ENCODE data around the gene SECTM1. TPM values are rescaled to one million over a fixed set of nuclear protein-coding genes. Genes with fewer than 3 reads are reported as not detected.
"Not testable (repeated sequence)": the region's sequence is repeated elsewhere in the genome, so short reads cannot be mapped to it uniquely, and the experiment has no call there.

The SECTM1 gene
- total RNA-seq, 1 donor = 34.2 TPM

DNA sequence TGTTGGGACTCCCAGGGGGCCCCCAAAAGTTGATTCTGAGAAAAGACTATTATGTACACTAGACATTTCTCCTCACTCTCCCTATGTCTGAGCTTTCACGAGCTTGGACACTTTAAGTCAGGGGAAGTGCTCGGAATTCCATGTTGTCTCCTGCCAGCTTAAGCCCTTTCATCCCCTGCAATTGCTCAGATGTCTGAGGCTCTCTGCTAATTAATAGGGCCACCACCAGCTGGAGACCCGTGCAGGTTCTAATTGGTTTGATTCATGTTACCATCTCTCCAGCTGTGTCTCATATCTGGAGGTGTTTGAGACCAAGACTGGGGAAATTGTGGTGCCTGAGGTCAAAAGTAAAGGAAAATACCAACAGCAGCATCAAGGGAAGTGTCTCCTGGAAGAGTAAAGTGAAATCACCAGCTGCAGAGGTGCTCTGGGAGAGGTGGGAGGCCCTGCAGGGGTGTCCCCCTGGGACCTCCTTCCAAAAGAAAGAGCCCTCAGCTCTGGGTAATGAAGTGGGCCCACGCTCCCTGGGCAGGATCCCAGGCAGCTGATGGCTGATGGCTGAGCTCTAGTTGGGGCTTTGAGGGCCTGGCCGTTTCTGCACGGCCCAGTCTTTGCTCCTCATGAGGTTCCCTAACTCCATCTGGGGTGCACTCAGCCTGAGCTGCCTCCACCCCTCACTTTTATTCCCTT lies 32.2 kb upstream of the SECTM1 start:
- H3K4me3 ChIP-seq (ENCODE audit: low read depth, low read length) = no peak overlapping the region
- no peak for TF ChIP-seq CTCF (IDR thresholded peaks at IDR 0.05; ENCODE audit: insufficient read depth, low read length)
- DNase-seq (ENCODE audit: low read depth) = no peak

DNA sequence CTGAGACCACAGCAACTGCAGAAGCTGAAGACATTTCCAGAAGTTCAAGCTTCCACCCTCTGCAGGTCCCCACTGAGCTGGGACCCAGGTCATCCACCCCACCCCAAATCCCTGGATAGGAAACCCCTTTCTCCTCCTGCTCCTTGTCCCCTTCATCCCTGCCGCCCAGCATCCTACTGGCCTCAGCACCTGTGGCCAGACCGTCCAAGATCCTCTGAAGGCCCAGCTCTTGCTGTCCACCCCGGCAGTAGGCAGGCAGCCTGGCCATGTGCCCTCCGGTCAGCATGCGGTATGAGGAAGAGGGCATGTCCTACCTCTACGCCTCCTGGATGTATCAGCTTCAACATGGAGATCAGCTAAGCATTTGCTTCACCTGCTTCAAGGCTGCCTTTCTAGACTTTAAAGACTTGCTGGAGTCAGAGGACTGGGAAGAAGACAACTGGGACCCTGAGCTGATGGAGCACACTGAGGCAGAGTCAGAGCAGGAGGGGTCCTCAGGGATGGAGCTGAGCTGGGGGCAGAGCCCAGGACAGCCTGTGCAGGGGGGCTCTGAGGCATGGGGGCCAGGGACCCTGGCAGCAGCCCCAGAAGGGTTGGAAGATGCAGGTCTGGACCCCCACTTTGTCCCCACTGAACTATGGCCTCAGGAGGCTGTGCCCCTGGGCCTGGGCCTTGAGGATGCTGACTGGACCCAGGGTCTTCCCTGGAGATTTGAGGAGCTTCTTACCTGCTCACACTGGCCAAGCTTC lies 28.5 kb upstream of the SECTM1 start:
- no peak for TF ChIP-seq CTCF (IDR thresholded peaks at IDR 0.05; ENCODE audit: insufficient read depth, low read length)
- no peak for DNase-seq (ENCODE audit: low read depth)
- no peak overlapping the region for H3K4me3 ChIP-seq (ENCODE audit: low read depth, low read length)

DNA sequence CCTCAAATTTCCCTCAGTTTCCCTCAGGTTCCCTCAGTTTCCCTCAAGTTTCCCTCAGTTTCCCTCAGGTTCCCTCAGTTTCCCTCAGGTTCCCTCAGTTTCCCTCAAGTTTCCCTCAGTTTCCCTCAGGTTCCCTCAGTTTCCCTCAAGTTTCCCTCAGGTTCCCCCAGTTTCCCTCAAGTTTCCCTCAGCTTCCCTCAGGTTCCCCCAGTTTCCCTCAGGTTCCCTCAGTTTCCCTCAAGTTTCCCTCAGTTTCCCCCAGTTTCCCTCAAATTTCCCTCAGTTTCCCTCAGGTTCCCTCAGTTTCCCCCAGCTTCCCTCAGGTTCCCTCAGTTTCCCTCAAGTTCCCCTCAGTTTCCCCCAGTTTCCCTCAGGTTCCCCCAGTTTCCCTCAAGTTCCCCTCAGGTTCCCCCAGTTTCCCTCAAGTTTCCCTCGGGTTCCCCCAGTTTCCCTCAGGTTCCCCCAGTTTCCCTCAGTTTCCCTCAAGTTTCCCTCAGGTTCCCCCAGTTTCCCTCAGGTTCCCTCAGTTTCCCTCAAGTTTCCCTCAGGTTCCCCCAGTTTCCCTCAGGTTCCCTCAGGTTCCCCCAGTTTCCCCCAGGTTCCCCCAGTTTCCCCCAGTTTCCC lies 26.0 kb upstream of the SECTM1 start:
- not testable (repeated sequence) for DNase-seq (ENCODE audit: low read depth); H3K4me3 ChIP-seq (ENCODE audit: low read depth, low read length)

DNA sequence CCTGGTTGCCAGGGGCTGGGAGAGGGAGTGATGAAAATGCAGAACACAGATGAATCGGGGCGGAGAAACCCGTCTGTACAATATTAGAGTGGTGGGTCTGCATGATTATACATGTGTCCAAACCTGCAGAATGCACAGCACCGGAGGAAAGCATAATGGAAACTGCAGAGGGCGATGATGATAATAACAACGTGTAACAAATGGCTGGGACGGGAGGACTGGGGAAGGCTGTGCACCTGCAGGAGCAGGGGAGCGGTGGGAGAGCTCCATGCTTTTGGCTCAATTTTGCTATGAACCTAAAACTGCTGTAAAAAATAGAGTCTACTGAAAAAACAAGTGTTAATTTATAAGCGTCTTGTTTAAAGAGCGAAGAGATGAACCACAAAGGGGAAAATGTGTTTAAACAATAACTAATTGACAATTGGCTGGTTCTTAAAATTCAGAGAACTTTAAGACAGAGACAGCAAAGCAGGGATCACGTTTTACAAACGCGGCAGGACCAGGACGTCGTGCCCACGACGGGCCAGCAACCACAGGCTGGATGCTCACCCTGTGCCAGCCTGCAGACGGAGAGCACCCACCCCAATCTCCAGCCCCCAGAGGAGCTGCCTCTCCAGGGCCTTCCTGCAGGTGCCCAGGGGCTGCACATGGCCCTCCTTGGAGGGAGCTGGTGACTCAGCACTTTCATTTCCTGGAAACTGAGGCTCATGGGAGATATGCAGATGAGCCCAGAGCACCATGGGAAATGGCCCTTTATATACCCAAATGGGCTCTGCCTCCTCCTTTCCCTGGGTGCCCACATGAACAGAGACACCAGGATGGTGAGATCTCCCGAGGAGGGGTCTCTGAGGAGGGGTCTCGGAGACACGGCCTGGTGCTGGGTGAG lies 25.1 kb upstream of the SECTM1 start, which contains the start of gene TEX19:
TSS of gene TEX19 (plus strand) at position 783 of the 886 bp plus-strand sequence. CDS start 2,904 bp downstream, outside the sequence.
- H3K4me3 ChIP-seq (ENCODE audit: low read depth, low read length) = no peak within 1 kb of the TSS
- TF ChIP-seq CTCF (IDR thresholded peaks at IDR 0.05; ENCODE audit: insufficient read depth, low read length) = no peak
- DNase-seq (ENCODE audit: low read depth) = no peak

DNA sequence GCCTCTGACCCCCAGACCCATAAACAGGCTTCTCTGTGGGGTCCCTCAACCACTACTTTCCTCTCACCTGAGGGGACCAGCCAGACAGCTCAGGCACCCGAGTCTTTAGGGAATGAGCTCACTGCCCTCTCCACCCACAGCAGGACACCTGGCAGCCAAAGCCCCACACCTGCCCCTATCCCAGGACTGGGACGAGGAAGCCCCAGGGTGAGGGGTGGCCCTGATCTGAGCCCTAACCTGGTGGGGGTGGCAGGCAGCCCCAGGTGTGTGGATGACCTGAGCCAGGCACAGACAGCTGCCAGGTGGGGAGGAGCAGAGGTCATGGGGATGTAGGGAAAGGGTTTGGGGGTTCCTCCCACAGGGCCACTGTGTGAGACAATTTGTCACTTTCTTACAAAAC lies 23.8 kb upstream of the SECTM1 start:
- H3K4me3 ChIP-seq (ENCODE audit: low read depth, low read length) = no peak overlapping the region
- TF ChIP-seq CTCF (IDR thresholded peaks at IDR 0.05; ENCODE audit: insufficient read depth, low read length) = no peak
- DNase-seq (ENCODE audit: low read depth) = no peak

GRCh38 chr17:82356845-82357355 lies 23.3 kb upstream of the SECTM1 start:
- DNase-seq (ENCODE audit: low read depth) = no peak
- TF ChIP-seq CTCF (IDR thresholded peaks at IDR 0.05; ENCODE audit: insufficient read depth, low read length) = no peak
- H3K4me3 ChIP-seq (ENCODE audit: low read depth, low read length) = no peak overlapping the region

Measured in fibroblast of the aortic adventitia (primary cell).